Esophagus squamous epithelium (tissue), 4 donors: ENCODE measurements around the gene CASP7.

ENCODE experiments used
- CTCF ChIP-seq, 6 experiments: fragments of 450-650 bp in 4 of 6; fragments of 200-600 bp in 2 of 6; sonication (generic) in 2 of 6; IDR thresholded peaks; one replicate each; pipeline ENCODE4 v1.5.1; 2016 to 2019; ENCODE audit warnings: antibody characterized with exemption in 6 of 6, mild to moderate bottlenecking in 4 of 6, moderate library complexity in 4 of 6
- POLR2A ChIP-seq, 4 donors: fragments of 450-650 bp; IDR thresholded peaks; one replicate each; pipeline ENCODE4 v1.6.1; 2017; ENCODE audit warnings: antibody characterized with exemption in 4 of 4, mild to moderate bottlenecking in 4 of 4, moderate library complexity in 3 of 4

- TF ChIP-seq CTCF (IDR thresholded peaks at IDR 0.05) (no peak), POLR2A (IDR thresholded peaks at IDR 0.05) (no peak)
These were observed 36.6 kb downstream of the CASP7 start for GRCh38 chr10:113716109-113716910.
